ENCODE data around the gene RAB3B. TPM values are rescaled to one million over a fixed set of nuclear protein-coding genes. Genes with fewer than 3 reads are reported as not detected.

RAB3B gene
- total and polyA plus RNA-seq, 9 of the 15 experiments (the other 6 are each of a cell fraction or from before 2014, with no cell fraction given), result 0.07 to 0.47 (median 0.27) TPM

DNA sequence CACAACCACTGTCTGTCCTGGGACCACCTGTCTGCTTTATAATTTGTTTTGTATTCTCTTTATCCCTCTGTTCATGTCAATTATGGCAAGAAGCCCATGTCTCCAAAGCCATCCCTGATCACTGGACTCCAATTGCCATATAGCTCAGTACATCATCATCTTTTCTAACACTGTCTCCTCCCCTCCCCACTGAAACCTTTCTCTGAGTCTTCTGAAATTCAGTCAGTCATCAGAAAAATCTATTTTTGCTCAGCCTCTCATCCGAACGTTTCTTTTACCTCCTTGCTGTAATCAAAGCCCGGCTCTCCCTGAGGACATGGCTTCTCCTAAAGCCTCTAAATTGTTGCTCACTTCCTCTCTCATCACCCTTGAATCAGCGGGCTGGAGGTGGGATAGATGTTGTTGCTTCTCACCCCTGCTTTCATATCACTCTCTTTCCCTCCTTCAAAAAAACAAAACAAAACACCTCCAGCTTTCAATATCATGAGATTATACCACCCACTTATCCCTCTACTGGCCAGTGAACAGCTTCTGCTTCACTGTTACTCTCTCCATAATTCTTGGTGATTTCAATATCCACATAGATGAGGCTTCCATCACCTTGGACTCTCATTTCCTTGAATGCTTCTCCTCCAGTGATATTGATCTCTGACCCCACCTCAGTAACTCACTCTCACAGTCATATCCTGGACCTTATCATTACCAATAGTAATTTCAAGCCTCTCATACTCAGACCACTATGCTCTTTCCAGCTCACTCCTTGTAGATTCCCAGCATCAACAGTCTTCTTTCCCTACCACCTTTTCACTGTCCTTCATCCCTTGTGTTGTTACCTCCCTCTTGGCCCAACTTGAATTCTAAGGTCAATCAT, 27.8 kb downstream of the RAB3B start:
- BruUV-seq (replicated peaks), result no TSS peak
- H3K4me2 ChIP-seq (ENCODE audit: insufficient read depth, low read length), result no peak overlapping the region
- in situ Hi-C loops (cut with MboI), result no loop called here

More for the DNA sequence above, 27.8 kb downstream of the RAB3B start:
- TF ChIP-seq, protein P1, sequence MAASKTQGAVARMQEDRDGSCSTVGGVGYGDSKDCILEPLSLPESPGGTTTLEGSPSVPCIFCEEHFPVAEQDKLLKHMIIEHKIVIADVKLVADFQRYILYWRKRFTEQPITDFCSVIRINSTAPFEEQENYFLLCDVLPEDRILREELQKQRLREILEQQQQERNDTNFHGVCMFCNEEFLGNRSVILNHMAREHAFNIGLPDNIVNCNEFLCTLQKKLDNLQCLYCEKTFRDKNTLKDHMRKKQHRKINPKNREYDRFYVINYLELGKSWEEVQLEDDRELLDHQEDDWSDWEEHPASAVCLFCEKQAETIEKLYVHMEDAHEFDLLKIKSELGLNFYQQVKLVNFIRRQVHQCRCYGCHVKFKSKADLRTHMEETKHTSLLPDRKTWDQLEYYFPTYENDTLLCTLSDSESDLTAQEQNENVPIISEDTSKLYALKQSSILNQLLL (CRISPR knock-in tag; IDR thresholded peaks at IDR 0.05; ENCODE audit: borderline replicate concordance), result no peak
- TF ChIP-seq NR2C2 (CRISPR knock-in tag; IDR thresholded peaks at IDR 0.05), result no peak
- TF ChIP-seq NR2C2 (tag; IDR thresholded peaks at IDR 0.05), result peak; percentile 32; the same call in 1 of the 2 replicates
- 0 out of 2 replicates have a peak, but pooled peaks have one; percentile 51 for TF ChIP-seq SPI1 (IDR thresholded peaks at IDR 0.05; ENCODE audit: borderline replicate concordance, low read depth, low read length)
- H3K36me3 ChIP-seq (ENCODE audit: control insufficient read depth, insufficient read depth, low read length), result no peaks in the 10 kb centered on the region
- 0 out of 5 replicates have a peak, but pooled peaks cover 0 to 7% of the 10 kb centered on the region in 2 experiments for H3K27me3 ChIP-seq (ENCODE audit: control insufficient read depth in 2 of 2, insufficient read depth in 2 of 2, low read length in 2 of 2)
- DNase-seq (ENCODE audit: extremely low read depth in 1 of 4, low spot score in 3 of 4), result no peak
- H3K9me3 ChIP-seq (replicated peaks; ENCODE audit: control insufficient read depth, insufficient read depth, low read depth, low read length), result no peaks in the 10 kb centered on the region
- no peak overlapping the region for H3K4me3 ChIP-seq
- peak overlapping the region; percentile 88; the same call in 1 of the 2 replicates for H2AFZ ChIP-seq (ENCODE audit: low read depth, low read length)
- no peaks in the 10 kb centered on the region for H3K9me1 ChIP-seq (ENCODE audit: control insufficient read depth, insufficient read depth, low read length)
- H3K9ac ChIP-seq (ENCODE audit: insufficient read depth in 1 of 2, low read depth in 2 of 2, low read length in 2 of 2), result no peak overlapping the region
- peak; percentile 3; the same call in 2 of the 3 replicates for ATAC-seq
- H3K79me2 ChIP-seq (ENCODE audit: control insufficient read depth, insufficient read depth, low read length), result no peaks in the 10 kb centered on the region
- no peaks in the 10 kb centered on the region for H4K20me1 ChIP-seq (replicated peaks; ENCODE audit: control insufficient read depth, insufficient read depth, low read length)
- 48% methylated on average over 4 of the region's 4 CpGs for WGBS (ENCODE audit: insufficient coverage, low coverage, missing lambda C conversion rate)
- FAIRE-seq, result no peak
- peaks cover 11 to 38% of the 10 kb centered on the region in 2 experiments for H3K4me1 ChIP-seq (replicated peaks in 1 of 2; ENCODE audit: control insufficient read depth in 2 of 2, insufficient read depth in 2 of 2, low read length in 2 of 2)
- POLR2A ChIA-PET, result interaction anchor here (0.8 to 1.2 kb wide), 2 partner anchors 29 to 30 kb away, joined by 3 to 4 read pairs; no protein-coding TSS in a partner anchor
- intact Hi-C loops (cut with micrococcal nuclease), result no loop called here
- H3K27ac ChIP-seq (ENCODE audit: extremely low read depth, low read depth, low read length), result no peak overlapping the region
- CTCF ChIA-PET (ENCODE audit: low intra/inter-chr PET ratio), result no interaction called here
